Hepatocyte (in vitro differentiated cells): ENCODE measurements around the gene PDK4.

ENCODE experiments used
- CTCF ChIP-seq: fragments of 200-600 bp; sonication (generic); IDR thresholded peaks from 2 replicates; pipeline ENCODE4 v1.5.1; 2016; ENCODE audit warnings: antibody characterized with exemption, mild to moderate bottlenecking; ENCODE audit not compliant: poor library complexity
- EZH2 ChIP-seq: fragments of 200-600 bp; sonication (generic); IDR thresholded peaks from 2 replicates; pipeline ENCODE4 v1.6.1; 2016; ENCODE audit warnings: antibody characterized with exemption, mild to moderate bottlenecking, borderline replicate concordance
- EZH2phosphoT487 ChIP-seq: fragments of 200-600 bp; sonication (generic); IDR thresholded peaks from one replicate; pipeline ENCODE4 v1.6.1; 2018; ENCODE audit warnings: antibody characterized with exemption, mild to moderate bottlenecking, low read depth, moderate library complexity; ENCODE audit not compliant: unreplicated experiment, severe bottlenecking

GRCh38 chr7:95550546-95550945 is 45.8 kb downstream of the PDK4 start:
- TF ChIP-seq CTCF (no peak), EZH2 (no peak), EZH2phosphoT487 (no peak)
